HEK293 (cell line): ENCODE measurements around the gene SEPTIN5.
"Not testable (repeated sequence)": the region's sequence is repeated elsewhere in the genome, so short reads cannot be mapped to it uniquely, and the experiment has no call there.

Source experiments
- MZF1 ChIP-seq: fragments of 450-650 bp; formaldehyde crosslinking; IDR thresholded peaks from 2 replicates; pipeline ENCODE4 v1.5.1; 2017; ENCODE audit warnings: missing biosample characterization, missing genetic modification characterization, borderline replicate concordance
- ZBTB8A ChIP-seq: fragments of 450-650 bp; formaldehyde crosslinking; IDR thresholded peaks from 2 replicates; pipeline ENCODE4 v1.5.1; 2016; ENCODE audit warnings: missing biosample characterization, missing genetic modification characterization
- ZNF138 ChIP-seq: fragments of 450-650 bp; formaldehyde crosslinking; IDR thresholded peaks from 2 replicates; pipeline ENCODE4 v1.5.1; 2016; ENCODE audit warnings: missing biosample characterization, missing genetic modification characterization, borderline replicate concordance
- ZNF423 ChIP-seq: fragments of 450-650 bp; formaldehyde crosslinking; IDR thresholded peaks from 2 replicates; pipeline ENCODE4 v1.5.1; 2016; ENCODE audit warnings: missing biosample characterization, missing genetic modification characterization
- ZNF433 ChIP-seq: fragments of 450-650 bp; formaldehyde crosslinking; IDR thresholded peaks from 2 replicates; pipeline ENCODE4 v1.5.1; 2016; ENCODE audit warnings: missing biosample characterization, missing genetic modification characterization, low read depth
- ZNF776 ChIP-seq: fragments of 450-650 bp; formaldehyde crosslinking; IDR thresholded peaks from 2 replicates; pipeline ENCODE4 v1.5.0; 2017; ENCODE audit warnings: missing biosample characterization, missing genetic modification characterization, borderline replicate concordance
- ZNF777 ChIP-seq: fragments of 450-650 bp; formaldehyde crosslinking; IDR thresholded peaks from 2 replicates; pipeline ENCODE4 v1.5.1; 2017; ENCODE audit warnings: missing biosample characterization, missing genetic modification characterization, borderline replicate concordance
- TF ChIP-seq, protein P1 (sequence below): fragments of 450-650 bp; formaldehyde crosslinking; IDR thresholded peaks from 2 replicates; pipeline ENCODE4 v1.5.1; 2016; ENCODE audit warnings: missing biosample characterization, missing genetic modification characterization

DNA sequence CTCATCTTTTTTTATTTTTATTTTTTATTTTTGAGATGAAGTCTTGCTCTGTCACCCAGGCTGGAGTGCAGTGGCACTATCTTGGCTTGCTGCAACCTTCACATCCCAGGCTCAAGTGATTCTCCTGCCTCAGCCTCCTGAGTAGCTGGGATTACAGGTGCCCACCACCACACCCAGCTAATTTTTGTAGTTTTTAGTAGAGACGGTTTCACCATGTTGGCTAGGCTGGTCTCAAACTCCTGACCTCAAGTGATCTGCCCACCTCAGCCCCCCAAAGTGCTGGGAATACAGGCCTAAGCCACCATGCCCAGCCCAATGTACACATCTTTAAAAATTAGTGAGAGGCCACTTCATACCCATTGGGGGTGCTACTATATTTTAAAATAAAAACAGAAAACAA lies 37.9 kb upstream of the SEPTIN5 start:
- not testable (repeated sequence) for TF ChIP-seq ZNF777 (tag by site-specific recombination); ZNF776 (tag by site-specific recombination); ZNF138 (tag by site-specific recombination); ZBTB8A (tag by site-specific recombination); ZNF423 (tag by site-specific recombination); ZNF433; MZF1 (tag by site-specific recombination)
- TF ChIP-seq, protein P1, sequence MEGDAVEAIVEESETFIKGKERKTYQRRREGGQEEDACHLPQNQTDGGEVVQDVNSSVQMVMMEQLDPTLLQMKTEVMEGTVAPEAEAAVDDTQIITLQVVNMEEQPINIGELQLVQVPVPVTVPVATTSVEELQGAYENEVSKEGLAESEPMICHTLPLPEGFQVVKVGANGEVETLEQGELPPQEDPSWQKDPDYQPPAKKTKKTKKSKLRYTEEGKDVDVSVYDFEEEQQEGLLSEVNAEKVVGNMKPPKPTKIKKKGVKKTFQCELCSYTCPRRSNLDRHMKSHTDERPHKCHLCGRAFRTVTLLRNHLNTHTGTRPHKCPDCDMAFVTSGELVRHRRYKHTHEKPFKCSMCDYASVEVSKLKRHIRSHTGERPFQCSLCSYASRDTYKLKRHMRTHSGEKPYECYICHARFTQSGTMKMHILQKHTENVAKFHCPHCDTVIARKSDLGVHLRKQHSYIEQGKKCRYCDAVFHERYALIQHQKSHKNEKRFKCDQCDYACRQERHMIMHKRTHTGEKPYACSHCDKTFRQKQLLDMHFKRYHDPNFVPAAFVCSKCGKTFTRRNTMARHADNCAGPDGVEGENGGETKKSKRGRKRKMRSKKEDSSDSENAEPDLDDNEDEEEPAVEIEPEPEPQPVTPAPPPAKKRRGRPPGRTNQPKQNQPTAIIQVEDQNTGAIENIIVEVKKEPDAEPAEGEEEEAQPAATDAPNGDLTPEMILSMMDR (tag by site-specific recombination) = not testable (repeated sequence)
